Mucosa of rectum (tissue), 2 donors: Measurements from ENCODE around the gene C10orf67.
"Not testable (repeated sequence)": the region's sequence is repeated elsewhere in the genome, so short reads cannot be mapped to it uniquely, and the experiment has no call there.

Experiments used
- H3K27ac ChIP-seq, 2 donors: one replicate each; pipeline ENCODE4 v1.7.0; 2013; ENCODE audit warnings: inconsistent platforms in 2 of 2, low read depth in 2 of 2, low read length in 2 of 2
- H3K27me3 ChIP-seq, 2 donors: one replicate each; pipeline ENCODE4 v1.7.0; 2013; ENCODE audit warnings: low read length in 2 of 2; ENCODE audit not compliant: control insufficient read depth in 2 of 2, insufficient read depth in 2 of 2
- H3K36me3 ChIP-seq, 2 donors: one replicate each; pipeline ENCODE4 v1.7.0; 2013; ENCODE audit warnings: low read length in 2 of 2; ENCODE audit not compliant: control insufficient read depth in 2 of 2, insufficient read depth in 2 of 2
- H3K4me1 ChIP-seq, 2 donors: one replicate each; pipeline ENCODE4 v1.7.0; 2013; ENCODE audit warnings: low read length in 2 of 2, mild to moderate bottlenecking in 1 of 2; ENCODE audit not compliant: control insufficient read depth in 2 of 2, insufficient read depth in 2 of 2
- H3K4me3 ChIP-seq, 2 donors: one replicate each; pipeline ENCODE4 v1.7.0; 2013; ENCODE audit warnings: low read length in 2 of 2
- H3K9ac ChIP-seq, 2 donors: one replicate each; pipeline ENCODE4 v1.7.0; 2013; ENCODE audit warnings: low read length in 2 of 2, low read depth in 1 of 2, mild to moderate bottlenecking in 1 of 2
- H3K9me3 ChIP-seq, 2 donors: one replicate each; pipeline ENCODE4 v1.7.0; 2013; ENCODE audit warnings: low read length in 2 of 2; ENCODE audit not compliant: control insufficient read depth in 2 of 2
- donor health status: healthy.
- donor health status: Normal muscosa, but diverticular disease.

C10orf67 gene

GRCh38 chr10:23311034-23311433 is 33.6 kb downstream of the C10orf67 start:
- no peak overlapping the region for H3K9ac ChIP-seq
- H3K4me3 ChIP-seq, result no peak overlapping the region
- no peaks in the 10 kb centered on the region for H3K4me1 ChIP-seq
- H3K27ac ChIP-seq, result no peak overlapping the region
- no peaks in the 10 kb centered on the region for H3K36me3 ChIP-seq
- H3K27me3 ChIP-seq, result no peaks in the 10 kb centered on the region
- H3K9me3 ChIP-seq, result no peaks in the 10 kb centered on the region

DNA sequence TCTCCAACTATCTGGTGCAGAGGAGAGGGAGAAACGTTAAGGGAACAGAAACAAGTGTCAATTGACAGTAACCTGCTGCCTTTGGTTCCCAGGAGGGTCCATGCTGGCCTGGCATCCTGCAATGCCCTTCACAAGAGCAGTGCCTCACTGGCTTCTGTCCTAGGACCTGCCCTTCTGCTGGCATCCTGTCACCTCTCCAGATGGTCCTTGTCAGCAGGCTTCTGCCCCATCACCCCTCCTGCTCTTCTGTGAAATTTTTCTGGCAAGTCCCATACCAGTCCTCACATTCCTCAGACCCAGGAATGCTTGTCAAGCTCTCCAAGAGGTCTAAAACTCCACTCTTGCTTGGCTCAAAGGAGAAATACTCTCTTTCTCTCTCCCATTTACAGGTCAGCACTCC is 34.2 kb downstream of the C10orf67 start:
- H3K27me3 ChIP-seq, result no peaks in the 10 kb centered on the region
- no peak overlapping the region for H3K9ac ChIP-seq
- H3K4me1 ChIP-seq, result no peaks in the 10 kb centered on the region
- no peak overlapping the region for H3K27ac ChIP-seq
- no peaks in the 10 kb centered on the region for H3K9me3 ChIP-seq
- H3K36me3 ChIP-seq, result no peaks in the 10 kb centered on the region
- H3K4me3 ChIP-seq, result no peak overlapping the region

DNA sequence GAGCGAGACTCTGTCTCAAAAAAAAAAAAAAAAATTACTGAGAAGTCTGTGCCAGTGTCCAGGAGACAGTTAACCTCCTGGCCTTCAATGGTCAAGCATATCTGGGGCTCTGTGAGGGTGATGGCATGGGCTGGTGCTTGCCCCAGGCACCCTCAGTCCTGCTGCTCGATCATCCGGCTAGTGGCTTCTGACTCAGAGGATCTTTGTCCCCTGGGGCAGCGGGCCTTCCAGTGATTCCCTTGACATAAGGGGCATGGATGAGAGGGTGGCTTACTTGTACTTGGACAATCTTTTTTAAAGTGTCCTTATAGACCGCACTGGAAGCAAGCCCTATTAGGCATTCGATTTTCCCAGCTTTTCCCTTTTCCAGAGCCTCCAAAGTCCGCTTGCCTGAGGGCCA is 44.6 kb downstream of the C10orf67 start:
- H3K9me3 ChIP-seq, H3K36me3 ChIP-seq, H3K27me3 ChIP-seq, H3K27ac ChIP-seq, H3K9ac ChIP-seq, H3K4me3 ChIP-seq, H3K4me1 ChIP-seq: not testable (repeated sequence)

DNA sequence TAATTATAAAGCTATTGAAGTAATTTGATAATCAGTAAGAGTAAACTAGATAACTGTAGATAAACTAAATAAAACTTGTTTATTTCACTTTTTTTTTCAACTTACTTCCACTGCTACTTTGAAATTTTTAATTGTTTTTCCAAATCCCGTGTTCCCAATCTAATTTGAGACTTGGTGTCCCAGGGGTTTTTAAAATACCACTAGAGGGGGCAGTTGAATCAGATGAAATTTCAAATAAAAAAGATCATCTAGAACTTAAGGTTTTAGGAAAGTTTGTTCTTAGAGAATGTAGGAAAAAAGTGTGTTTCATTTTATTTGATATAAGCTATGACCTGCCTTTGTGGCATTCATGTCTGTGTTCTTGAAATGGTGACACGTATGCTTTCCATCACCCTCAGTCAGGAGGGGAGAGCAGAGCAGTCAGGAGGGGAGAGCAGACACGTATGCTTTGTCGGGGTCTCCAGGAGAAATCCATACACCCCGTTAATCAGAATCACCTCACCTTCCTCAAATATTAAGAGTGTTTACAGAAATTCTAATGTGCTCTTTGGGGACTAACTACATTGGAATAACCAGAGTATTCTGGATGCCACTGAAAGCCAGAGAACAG is 49.9 kb downstream of the C10orf67 start:
- no peak overlapping the region for H3K9ac ChIP-seq
- H3K9me3 ChIP-seq, result no peaks in the 10 kb centered on the region
- H3K4me3 ChIP-seq, result no peak overlapping the region
- no peaks in the 10 kb centered on the region for H3K4me1 ChIP-seq
- no peaks in the 10 kb centered on the region for H3K36me3 ChIP-seq
- H3K27ac ChIP-seq, result no peak overlapping the region
- peaks cover 0 to 7% of the 10 kb centered on the region in 2 donors for H3K27me3 ChIP-seq

- Histone ChIP-seq H3K36me3 (no peaks in the 10 kb centered on the region), H3K9me3 (no peaks in the 10 kb centered on the region), H3K4me1 (no peaks in the 10 kb centered on the region), H3K27ac (no peak overlapping the region), H3K27me3 (peaks cover 0 to 7% of the 10 kb centered on the region in 2 donors), H3K4me3 (no peak overlapping the region), H3K9ac (no peak overlapping the region)
These were observed 50.5 kb downstream of the C10orf67 start for GRCh38 chr10:23293973-23294590.

- H3K36me3 ChIP-seq, result no peaks in the 10 kb centered on the region
- H3K4me1 ChIP-seq, result no peaks in the 10 kb centered on the region
- no peak overlapping the region for H3K27ac ChIP-seq
- no peak overlapping the region for H3K9ac ChIP-seq
- H3K9me3 ChIP-seq, result no peaks in the 10 kb centered on the region
- no peak overlapping the region for H3K4me3 ChIP-seq
- H3K27me3 ChIP-seq, result peaks cover 0 to 7% of the 10 kb centered on the region in 2 donors
These were observed 51.4 kb downstream of the C10orf67 start for GRCh38 chr10:23293145-23293724.

DNA sequence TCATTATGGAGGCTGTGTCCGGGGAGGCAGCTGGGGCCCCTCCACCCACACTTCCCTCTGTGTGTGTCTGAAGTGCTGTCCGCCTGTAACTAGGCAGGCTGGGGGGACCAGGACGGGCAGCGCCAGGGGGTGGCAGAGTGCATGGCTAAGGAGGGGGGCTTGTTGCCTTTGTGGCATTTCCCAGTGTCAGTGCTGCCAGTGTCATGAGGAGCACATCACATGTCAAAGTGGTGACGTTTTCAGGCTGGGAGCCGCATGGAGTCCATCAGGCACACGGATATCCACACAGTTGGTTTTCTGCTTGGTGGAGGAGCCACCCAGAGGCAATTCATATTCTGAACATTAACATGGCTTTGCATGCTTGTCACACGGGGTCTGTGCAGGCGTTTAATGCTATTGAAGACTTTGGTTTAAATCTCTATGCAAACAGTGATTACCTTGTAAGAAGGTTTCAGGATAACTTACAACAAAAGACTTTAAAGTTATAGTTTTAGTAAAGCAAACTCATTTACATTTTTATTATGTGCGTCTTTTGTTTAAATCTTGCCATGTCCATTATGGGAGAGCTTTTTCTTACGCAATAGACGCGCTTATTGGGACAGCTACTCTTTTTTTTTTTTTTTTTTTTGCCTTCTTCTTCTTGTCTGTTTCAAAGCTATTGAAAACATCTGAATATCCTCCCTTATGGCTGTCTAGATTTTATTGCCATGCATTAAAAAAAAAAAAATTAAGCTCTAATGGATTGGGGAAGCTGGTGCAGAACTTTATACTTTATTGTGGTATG is 52.9 kb downstream of the C10orf67 start:
- H3K9me3 ChIP-seq, result no peaks in the 10 kb centered on the region
- H3K36me3 ChIP-seq, result no peaks in the 10 kb centered on the region
- no peak overlapping the region for H3K27ac ChIP-seq

GRCh38 chr10:23284674-23285335 is 59.8 kb downstream of the C10orf67 start:
- Histone ChIP-seq H3K27ac (no peak overlapping the region), H3K27me3 (no peaks in the 10 kb centered on the region), H3K4me3 (no peak overlapping the region), H3K9me3 (no peaks in the 10 kb centered on the region), H3K36me3 (no peaks in the 10 kb centered on the region), H3K9ac (no peak overlapping the region), H3K4me1 (no peaks in the 10 kb centered on the region)

More for the DNA sequence above, 52.9 kb downstream of the C10orf67 start:
- no peak overlapping the region for H3K9ac ChIP-seq
- H3K27me3 ChIP-seq, result peaks cover 0 to 7% of the 10 kb centered on the region in 2 donors
- H3K4me3 ChIP-seq, result no peak overlapping the region
- H3K4me1 ChIP-seq, result no peaks in the 10 kb centered on the region

GRCh38 chr10:23284155-23284554 is 60.4 kb downstream of the C10orf67 start:
- Histone ChIP-seq H3K9me3 (no peaks in the 10 kb centered on the region), H3K36me3 (no peaks in the 10 kb centered on the region), H3K4me1 (no peaks in the 10 kb centered on the region), H3K27me3 (no peaks in the 10 kb centered on the region), H3K9ac (no peak overlapping the region), H3K27ac (no peak overlapping the region), H3K4me3 (no peak overlapping the region)

DNA sequence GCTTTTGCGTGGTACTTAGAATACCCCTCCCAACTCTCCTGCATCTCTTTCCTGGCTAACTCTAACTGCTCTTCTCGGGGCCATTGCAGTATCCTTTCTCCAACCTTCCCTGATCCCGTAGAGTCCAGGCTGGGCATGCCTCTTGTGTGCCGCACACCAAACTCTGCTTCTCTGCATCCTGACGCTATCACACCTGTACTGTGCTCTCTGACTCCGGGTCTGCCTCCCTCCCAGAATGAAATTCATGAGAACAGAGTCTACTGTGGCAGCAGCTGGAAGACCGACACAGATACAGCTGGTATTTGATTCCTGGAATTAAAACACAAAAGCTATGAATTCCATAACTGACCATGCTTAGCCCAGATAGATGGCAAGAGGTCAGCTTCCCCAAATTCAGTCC is 60.9 kb downstream of the C10orf67 start:
- no peak overlapping the region for H3K27ac ChIP-seq
- no peaks in the 10 kb centered on the region for H3K36me3 ChIP-seq
- no peaks in the 10 kb centered on the region for H3K9me3 ChIP-seq
- no peaks in the 10 kb centered on the region for H3K27me3 ChIP-seq
- H3K4me3 ChIP-seq, result no peak overlapping the region
- no peak overlapping the region for H3K9ac ChIP-seq
- no peaks in the 10 kb centered on the region for H3K4me1 ChIP-seq
